NB4 (cell line): Measurements from ENCODE around the gene EHD3.

Experiments
- POLR2A ChIP-seq: IDR thresholded peaks from 2 replicates; pipeline ENCODE4 v1.6.1; 2011; ENCODE audit warnings: mild to moderate bottlenecking; ENCODE audit not compliant: insufficient read length; ENCODE audit errors: extremely low read depth
- TF ChIP-seq, protein P1 (sequence below): IDR thresholded peaks from one replicate; pipeline ENCODE4 v1.5.1; 2012; ENCODE audit warnings: low read depth, low read length
- TF ChIP-seq, protein P2 (sequence below): IDR thresholded peaks from 2 replicates; pipeline ENCODE4 v1.6.1; 2011; ENCODE audit warnings: low read depth, low read length

- TF ChIP-seq, protein P1, sequence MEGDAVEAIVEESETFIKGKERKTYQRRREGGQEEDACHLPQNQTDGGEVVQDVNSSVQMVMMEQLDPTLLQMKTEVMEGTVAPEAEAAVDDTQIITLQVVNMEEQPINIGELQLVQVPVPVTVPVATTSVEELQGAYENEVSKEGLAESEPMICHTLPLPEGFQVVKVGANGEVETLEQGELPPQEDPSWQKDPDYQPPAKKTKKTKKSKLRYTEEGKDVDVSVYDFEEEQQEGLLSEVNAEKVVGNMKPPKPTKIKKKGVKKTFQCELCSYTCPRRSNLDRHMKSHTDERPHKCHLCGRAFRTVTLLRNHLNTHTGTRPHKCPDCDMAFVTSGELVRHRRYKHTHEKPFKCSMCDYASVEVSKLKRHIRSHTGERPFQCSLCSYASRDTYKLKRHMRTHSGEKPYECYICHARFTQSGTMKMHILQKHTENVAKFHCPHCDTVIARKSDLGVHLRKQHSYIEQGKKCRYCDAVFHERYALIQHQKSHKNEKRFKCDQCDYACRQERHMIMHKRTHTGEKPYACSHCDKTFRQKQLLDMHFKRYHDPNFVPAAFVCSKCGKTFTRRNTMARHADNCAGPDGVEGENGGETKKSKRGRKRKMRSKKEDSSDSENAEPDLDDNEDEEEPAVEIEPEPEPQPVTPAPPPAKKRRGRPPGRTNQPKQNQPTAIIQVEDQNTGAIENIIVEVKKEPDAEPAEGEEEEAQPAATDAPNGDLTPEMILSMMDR = no peak
- no peak for TF ChIP-seq POLR2A
- TF ChIP-seq, protein P2, sequence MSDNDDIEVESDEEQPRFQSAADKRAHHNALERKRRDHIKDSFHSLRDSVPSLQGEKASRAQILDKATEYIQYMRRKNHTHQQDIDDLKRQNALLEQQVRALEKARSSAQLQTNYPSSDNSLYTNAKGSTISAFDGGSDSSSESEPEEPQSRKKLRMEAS = no peak
Measured at GRCh38 chr2:31284107-31284506, 50.2 kb downstream of the EHD3 start.
